Hematopoietic multipotent progenitor cell treated with erythropoietin and hydrocortisone succinate and interleukin-3 and kit ligand, for 17 days (in vitro differentiated cells): ENCODE results near the gene ANO10.
"Not testable (repeated sequence)": the region's sequence is repeated elsewhere in the genome, so short reads cannot be mapped to it uniquely, and the experiment has no call there.

Source experiments
- DNase-seq: peaks from one replicate; pipeline ENCODE4 v3.0.0-alpha.2; 2015; ENCODE audit warnings: low spot score

ANO10 gene, protein sequence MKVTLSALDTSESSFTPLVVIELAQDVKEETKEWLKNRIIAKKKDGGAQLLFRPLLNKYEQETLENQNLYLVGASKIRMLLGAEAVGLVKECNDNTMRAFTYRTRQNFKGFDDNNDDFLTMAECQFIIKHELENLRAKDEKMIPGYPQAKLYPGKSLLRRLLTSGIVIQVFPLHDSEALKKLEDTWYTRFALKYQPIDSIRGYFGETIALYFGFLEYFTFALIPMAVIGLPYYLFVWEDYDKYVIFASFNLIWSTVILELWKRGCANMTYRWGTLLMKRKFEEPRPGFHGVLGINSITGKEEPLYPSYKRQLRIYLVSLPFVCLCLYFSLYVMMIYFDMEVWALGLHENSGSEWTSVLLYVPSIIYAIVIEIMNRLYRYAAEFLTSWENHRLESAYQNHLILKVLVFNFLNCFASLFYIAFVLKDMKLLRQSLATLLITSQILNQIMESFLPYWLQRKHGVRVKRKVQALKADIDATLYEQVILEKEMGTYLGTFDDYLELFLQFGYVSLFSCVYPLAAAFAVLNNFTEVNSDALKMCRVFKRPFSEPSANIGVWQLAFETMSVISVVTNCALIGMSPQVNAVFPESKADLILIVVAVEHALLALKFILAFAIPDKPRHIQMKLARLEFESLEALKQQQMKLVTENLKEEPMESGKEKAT

DNA sequence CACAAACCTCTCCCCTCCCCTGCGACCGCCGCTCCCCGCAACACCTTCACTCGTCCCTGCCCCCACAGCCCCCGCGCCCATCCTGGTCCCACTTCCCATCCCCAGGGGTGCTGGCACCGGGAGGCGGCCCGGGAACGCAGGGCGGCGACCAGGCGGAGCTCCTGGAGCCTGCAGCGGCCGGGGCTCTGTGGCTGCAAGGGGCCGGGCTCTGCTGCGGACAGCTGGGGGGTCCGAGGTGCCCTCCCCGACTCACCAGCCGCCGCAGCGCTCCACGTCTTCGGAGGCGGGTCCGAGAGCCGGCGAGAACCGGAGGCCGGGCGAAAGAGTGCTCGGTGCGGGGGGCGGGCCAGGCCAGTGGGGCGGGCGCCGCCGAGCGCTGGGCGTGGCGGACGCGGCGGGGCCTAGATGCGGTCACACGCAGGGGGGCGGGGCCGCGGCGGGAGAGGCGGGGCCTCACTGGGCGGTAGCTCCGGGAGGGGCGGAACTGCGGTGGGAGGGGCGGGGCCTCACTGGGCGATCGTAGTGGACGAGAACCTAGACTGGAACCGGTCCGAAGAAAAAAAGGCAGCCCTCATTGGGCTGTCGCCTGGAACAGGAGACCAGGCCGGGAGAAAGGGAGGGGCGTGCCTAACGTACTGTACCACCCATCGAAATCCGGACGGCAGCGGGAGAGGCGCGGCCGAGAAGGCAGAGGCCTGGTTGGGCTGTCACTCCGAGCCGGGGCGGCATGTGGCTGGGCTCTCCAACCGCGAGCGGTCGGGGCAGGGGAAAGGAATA is at the start of gene ANO10:
Gene ANO10, minus strand, starts transcription at position 356 of the 777 bp plus-strand sequence. CDS start 16,159 bp downstream, outside the sequence.
- peak; percentile 97 for DNase-seq

DNA sequence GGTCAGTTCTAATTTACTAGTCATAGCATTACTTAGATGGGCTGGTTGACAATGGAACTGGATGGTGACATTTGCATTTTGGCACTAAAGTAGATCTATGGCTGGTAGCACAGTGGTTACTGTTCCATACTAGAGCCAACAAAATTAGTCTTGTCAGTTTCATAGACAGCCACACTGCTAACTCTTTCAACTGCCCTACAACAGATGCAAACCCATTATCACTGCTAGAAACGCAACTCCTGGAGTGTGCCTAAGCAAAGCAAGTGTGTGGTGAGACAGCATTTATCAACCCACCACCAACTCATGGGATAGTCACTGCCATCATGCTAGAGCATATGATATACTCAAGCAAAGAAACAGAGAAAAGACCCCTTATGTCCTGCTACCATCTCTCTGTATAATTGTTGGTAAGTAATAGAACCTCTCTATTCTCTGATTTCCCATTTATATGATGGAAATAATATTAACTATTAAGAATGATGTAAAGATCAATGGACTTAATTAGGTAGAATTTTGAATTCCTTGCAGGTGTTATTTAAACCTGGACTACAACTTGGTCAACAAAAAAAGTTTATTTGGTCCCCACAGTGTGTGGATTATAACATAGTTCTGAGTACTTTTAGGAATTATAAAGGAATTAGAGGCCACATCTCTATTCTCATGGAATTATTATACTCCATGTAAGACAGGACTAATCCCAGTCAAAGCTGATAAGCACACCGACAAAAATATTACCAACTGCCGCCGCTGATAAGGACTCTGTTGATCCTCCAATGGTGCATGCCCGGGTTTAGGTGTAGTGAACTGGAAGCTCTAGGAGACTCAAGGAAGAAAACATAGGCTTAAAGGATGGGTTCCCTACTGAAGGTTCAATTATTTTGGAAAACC is 49.1 kb upstream of the ANO10 start:
- DNase-seq: peak; percentile 62

DNA sequence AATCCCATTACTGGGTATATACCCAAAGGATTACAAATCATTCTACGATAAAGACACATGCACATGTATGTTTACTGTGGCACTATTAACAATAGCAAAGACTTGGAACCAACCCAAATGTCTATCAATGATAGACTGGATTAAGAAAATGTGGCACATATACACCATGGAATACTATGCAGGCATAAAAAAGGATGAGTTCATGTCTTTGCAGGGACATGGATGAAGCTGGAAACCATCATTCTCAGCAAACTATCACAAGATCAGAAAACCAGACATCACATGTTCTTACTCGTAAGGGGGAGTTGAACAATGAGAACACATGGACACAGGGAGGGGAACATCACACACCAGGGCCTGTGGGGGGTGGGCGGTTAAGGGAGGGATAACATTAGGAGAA is 43.2 kb upstream of the ANO10 start:
- not testable (repeated sequence) for DNase-seq

DNA sequence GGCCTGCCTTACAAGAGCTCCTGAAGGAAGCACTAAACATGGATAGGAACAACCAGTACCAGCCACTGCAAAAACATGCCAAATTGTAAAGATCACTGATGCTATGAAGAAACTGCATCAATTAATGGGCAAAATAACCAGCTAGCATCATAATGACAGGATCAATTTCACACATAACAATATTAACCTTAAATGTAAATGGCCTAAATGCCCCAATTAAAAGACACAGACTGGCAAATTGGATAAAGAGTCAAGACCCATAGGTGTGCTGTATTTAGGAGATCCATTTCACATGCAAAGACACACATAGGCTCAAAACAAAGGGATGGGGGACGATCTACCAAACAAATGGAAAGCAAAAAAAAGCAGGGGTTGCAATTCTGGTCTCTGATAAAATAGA is 39.6 kb upstream of the ANO10 start:
- not testable (repeated sequence) for DNase-seq

DNA sequence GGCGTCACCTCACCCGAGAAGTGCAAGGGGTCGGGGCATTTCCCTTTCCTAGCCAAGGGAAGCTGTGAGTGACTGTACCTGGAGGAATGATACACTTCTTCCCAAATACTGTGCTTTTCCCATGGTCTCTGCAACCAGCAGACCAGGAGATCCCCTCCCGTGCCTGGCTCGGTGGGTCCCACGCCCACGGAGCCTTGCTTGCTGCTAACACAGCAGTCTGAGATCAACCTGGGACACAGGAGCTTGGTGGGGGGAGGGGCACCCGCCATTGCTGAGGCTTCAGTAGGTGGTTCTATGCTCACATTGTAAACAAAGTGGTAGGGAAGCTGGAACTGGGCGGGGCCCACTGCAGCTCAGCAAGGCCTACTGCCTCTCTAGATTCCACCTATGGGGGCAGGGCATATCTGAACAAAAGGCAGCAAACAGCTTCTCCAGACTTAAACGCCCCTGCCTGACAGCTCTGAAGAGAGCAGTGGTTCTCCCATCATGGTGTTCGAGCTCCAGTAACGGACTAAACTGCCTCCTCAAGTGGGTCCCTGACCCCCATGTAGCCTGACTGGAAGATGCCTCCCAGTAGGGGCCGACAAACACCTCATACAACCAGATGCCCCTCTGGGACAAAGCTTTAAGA is 37.6 kb upstream of the ANO10 start:
- peak; percentile 42 for DNase-seq

DNA sequence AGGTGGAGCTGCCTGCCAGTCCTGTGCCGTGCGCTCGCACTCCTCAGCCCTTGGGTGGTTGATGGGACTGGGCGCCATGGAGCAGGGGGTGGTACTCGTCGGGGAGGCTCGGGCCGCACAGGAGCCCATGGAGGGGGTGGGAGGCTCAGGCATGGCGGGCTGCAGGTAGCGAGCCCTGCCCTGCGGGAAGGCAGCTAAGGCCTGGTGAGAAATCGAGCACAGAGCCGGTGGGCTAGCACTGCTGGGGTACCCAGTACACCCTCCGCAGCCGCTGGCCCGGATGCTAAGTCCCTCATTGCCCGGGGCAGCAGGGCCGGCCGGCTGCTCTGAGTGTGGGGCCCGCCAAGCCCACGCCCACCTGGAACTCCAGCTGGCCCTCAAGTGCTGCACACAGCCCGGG is 34.6 kb upstream of the ANO10 start:
- DNase-seq: not testable (repeated sequence)

DNA sequence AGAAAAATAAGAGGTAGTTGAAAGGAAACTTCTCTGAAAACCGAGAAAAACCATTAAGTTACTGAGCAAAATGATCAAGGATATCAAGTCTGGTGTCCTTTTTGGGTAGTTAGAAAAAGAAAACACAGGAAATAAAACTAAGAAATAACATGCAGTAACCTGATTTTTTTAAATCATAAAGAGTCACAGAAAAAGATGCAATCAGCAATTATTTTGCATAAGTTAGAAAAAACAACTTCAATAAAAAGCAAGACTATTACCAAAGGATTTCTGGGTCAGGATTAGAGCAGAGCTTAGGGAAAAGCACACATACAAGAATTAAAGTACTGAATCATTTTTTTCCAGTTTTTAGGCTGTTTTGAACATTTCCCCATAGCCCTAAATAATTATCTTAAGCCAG is 28.5 kb upstream of the ANO10 start:
- DNase-seq: no peak

DNA sequence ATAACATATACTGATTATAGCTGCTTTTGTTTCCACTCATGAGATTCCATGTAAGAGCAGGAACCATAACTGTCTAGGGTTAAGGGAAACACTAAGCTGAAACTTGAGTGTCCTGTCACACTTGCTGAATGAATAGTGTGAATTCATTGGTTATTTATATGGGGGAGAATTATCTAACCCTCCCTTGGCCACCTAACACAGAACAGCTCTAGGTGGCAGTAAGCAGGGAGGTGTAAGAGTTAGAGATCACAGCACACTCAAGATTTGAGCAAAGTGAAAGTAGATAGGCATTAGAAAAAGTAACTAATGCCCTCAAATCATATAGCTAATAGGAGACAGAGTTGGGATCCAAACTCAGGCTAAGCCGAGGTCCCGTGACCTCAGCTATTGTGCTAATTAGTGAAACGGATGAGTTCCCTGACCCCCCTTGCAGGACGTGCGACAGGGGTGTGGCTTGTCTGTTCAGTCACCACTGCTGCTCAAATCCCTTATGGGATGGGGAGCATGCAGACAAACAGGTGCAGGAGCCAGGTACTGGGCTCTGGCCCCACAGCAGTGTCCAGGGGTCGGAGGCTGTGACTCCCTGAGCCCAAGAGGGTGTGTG is 27.7 kb upstream of the ANO10 start:
- no peak for DNase-seq

DNA sequence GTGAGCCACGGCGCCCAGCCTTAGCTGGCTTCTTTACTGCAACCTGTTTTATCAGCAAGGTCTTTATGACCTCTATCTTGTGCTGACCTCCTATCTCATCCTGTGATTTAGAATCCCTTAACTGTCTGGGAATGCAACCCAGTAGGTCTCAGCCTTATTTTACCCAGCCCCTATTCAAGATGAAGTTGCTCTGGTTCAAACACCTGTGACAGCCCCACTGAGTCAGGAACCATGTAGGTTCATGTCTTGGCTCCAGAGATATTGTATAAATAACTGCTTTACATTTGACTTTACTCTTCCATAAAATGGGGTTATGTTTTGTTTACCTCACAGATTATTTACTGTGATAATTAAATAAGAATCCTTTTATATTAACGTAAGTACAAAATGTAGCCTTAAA is 27.1 kb upstream of the ANO10 start:
- DNase-seq: no peak

DNA sequence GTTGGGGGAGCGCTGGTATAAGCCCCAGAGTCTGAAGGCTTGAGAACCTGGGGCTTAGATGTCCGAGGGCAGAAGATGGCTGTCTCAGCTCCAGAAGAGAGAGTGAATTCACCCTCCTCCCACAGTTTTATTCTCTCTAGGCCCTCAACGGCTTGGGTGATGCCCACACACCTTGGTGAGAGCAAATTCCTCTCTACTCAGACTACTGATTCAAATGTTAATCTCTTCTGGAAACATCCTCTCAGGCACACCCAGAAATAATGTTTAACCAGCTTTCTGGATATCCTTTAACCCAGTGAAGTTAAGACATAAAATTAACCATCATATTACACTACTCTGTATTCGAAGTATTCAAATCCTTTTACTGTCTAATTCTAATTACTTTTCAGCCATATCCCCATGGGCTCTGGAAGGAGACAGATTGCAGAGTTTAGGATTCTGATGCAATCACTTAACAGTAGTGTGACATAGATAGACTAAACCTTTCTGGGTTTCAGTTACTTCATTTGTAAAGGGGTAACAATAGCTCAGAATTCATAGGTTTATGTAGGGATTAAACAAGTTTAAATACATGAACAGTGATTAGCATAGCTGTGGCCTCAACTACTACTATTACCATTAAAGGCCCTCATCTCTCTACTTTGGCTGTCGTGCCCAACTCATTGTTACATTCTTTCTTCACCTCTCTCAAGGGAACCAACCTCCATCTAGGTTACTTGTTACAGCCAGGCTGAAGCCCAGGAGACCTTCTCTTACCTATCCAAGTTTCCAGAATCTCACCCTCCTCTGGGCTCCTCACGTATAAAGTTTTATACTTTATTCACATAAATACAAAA is 25.7 kb upstream of the ANO10 start:
- DNase-seq: no peak

DNA sequence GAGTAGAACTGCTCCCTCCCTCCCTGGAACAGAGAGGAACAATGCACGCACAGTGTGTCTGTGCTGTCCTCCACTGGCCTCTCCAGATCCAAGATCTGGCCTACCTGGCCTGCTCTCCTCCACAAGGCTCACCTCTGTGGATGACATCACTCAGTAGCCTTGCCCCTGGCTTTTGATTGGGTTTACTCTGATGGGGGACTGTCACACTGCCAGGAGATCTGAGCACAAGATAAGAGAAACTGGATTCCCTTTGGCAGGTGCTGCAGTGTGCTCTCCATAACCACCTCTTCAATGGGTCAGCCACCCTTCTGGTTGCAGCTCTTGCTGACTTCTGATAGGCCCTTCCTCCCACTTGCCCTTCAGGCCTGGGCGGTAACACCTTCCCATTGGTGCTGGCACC is 22.6 kb upstream of the ANO10 start:
- peak; percentile 40 for DNase-seq

DNA sequence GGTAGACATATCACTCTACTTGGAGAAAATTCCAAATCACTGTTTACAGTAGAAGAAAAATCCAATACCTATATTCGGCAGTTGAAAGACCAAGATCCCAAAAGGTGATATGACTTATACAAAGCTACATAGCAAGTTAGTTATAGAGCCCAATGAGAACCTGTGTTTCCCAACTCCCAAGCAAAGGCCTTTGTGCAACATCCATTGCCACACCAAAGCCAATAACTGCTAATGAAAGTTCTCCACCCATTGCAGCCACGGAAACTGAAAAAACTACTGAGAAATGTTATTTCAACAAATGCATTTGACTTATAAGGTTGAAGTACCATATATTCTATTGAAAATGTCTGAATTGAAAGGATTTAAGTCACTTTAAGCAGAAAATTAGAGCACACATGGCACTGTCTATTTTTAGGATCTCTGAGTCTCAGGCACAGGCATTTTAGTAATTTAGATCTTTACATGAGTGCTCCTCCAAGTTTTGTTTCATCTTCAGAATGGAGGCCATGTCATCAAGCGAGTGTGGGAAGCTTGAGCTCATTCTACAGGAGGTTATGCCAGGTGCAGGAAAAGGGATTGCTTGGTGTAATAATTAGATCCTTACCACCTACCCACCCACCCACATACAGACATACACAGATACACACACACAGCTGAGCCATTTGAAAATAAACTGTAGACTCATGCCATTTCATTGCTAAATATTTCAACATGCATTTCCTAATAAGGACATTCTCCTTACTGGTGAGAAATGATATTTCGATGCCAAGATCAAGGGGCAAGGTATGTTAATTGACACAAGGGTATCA is 19.7 kb upstream of the ANO10 start:
- DNase-seq: peak; percentile 46

DNA sequence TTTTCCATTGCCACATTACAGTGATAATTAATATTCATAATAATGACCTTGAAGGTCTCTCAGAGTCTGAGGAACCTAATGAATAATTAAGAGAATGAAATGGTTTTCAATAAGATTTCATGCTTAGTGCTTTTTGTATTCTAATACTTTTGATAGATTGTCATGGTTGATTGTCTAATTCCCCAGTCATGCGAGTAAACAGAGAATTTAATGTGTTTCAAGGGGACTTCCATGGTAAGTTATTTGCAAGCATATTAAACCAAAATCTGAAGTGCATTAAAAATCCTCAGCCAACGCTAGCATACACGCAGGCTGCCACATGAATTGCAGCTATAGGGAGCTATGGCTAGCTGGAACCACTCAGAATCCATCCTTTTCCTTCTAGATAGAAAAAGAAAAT is 18.9 kb upstream of the ANO10 start:
- no peak for DNase-seq

DNA sequence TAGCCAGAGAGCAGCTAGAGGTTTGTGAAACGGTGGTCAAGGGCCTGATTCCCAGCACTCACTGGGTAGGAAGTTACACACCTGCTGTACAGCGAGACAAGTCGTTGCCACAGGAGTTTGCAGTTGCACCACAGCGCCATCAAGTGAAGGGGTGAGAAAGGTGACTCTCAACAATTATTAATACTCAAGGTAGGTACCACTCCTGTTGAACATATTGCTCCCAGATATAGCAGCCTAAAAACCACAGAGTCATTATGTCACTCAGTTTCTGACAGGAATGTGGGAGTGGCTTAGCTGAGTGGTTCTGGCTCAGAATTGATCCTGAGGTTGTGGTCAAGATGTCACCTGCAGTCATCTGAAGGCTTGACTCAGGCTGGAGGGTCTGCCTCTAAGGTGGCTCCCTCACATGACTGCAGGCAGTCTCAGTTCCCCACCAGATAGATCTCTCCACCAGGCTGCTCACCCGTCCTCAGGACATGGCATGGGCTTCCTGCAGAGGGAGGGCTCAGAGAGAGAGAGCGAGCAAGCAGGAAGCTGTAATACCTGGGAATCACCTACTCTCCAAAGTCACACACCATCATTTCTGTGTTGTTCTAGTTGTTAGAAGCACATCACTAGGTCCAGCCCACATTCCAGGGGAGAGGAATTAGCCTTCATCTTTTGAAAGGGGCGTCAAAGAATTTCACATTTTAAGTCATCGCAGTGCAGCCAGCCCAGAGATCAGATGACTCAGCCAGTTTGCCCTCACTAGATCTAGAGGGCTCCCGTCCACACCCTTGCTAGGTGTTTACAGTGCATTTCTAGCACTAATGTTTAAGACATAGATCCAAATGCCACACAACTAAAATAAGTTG is 17.0 kb upstream of the ANO10 start:
- DNase-seq: peak; percentile 92

DNA sequence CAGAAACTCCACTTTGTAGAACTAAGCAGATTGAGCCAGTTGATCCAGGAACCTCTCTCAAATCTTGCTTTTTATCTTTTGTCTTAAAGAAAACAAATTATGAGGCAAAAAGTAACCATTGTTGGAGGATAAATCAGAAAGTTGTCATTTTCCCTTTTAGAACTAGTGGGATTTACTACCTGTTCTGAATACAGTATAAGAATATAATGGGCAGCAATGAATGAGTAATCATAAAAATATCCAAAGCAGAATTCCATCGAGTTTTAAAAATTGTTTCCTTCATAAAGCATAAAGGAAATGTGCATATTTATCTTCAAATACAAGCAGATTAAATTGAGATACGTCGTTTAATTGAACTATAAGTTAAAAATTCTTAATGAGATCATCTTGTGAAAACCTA is 15.9 kb upstream of the ANO10 start:
- no peak for DNase-seq

DNA sequence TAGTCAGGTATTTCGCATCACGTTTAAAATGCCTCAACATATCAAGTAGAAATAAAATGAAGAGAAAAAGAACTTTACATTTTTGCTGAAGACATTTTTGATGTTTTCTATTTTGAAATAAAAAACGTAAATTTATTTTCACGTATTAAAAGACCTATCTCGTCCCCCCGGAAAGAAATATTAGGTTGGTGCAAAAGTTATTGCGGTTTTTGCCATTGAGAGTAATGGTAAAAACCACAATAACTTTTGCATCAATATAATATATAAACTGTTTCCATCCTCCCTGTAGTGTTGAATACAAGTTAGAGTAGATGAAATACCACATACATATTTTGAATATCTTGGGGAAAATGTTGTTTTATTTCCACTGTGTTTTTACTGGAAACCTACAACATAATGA is 11.2 kb upstream of the ANO10 start:
- DNase-seq: no peak

DNA sequence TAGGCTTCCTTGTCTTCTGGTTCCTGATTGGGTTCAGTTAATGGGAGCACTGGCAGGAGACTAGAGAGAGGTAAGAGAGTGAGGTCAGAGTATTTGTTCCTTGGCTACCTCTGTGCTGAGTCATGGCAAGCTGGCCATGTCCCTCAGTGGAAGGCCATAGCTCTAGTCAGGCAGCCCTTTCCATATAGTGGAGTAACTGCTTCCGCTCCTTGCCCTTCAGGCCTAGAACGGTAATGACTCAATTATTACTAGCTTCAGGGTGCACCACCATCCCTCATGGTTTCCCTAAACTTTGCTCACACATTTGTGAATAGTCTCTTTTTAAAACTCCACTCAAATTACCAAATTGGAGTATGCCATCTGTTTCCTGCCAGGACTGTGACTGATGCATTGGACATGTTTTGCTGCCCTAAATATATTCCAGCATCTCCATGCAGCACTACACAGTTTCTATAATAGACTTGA is 10.5 kb upstream of the ANO10 start:
- no peak for DNase-seq

DNA sequence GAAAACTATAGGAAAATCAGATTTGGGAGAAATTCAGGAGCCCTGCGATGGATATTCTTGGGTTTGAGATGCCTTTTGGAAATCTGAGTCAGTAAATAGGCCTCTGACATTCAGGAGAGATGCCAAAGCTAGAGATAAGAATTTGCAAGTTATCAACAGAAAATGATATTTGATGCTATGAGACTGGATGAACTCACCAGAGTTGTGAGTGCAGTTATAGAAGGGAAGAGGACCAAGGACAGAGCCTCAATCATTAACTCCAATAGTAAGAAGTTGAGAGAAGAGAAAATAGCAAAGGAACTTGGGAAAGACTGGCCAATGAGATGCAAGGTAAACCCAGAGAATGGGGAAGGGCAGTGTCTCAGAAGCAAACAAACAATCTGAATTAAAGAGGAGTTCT is 7.9 kb upstream of the ANO10 start:
- no peak for DNase-seq
